Activated T-cell treated with anti-CD3 and anti-CD28 coated beads, Interleukin-2, amount 50 U/mL, for 48 hours (primary cell): ENCODE data around the gene TIGD2.

ENCODE experiments used
- DNase-seq, 2 experiments: peaks; one replicate each; pipeline ENCODE4 v3.0.0-alpha.2; 2020

TIGD2 gene

DNA sequence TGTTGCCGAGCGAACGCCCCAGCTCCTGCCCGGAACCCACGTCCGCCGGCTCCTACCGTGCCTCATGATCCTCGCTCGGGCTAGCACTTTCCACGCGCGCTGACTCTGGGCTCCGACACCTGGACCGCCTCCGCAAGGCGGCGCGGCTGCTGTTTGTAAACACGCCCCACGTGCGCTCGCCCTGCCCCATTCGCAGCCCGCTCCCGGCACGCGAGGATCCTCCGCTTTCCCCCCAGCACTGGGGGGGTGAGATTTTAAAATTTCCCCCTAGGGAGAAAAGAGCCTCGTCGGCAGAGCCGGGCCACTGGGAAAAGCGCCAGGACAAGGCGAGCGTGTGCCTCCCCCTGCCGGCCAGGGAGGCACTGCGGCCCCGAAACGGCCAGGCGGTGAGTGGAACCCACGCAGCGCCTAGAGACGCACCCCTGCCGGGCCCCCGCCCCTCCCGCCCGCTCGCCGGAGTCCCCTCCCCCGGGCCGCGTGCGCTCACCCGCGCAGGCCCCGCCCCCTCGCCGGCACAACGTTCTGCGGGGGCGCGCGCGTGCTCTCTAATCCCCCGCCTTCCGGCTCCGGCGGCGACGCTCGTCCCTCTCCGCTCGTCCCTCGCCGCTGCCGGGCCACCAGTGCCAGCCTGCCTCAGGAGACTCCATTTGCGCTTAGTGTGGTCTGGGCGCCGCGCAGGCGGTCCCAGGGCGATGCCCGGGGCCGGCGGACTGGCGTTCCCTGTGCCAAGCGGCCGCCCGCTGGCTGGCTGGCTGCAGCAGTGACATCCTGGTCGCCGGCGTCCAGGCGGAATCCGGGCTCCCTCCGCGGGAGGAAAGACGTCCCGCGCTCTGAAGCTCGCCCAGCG, at the start of gene TIGD2:
TIGD2 (plus strand) TSS at position 548 of the 847 bp plus-strand sequence. CDS start 1,442 bp downstream, outside the sequence.
- DNase-seq, result peak; percentile 85 to 89

DNA sequence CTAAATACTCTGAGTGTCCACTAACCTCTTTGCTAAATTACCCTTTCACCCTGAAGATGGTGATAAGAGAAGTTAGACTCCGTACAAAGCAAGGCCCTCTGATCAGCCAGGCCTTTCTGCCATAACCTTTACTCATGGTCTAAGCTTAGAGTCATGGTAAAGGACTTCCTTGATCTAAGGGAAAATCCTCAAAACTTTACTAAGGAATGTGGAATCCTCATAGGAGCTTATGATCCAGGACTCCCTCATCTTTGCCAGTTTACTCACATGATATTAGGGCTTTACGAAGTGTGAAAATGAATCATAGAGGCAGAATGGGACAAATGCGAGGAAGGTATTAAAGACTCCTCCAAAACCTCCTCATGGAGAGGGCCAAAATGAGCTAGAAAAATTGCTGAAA, 46.5 kb upstream of the TIGD2 start:
- no peak for DNase-seq

DNA sequence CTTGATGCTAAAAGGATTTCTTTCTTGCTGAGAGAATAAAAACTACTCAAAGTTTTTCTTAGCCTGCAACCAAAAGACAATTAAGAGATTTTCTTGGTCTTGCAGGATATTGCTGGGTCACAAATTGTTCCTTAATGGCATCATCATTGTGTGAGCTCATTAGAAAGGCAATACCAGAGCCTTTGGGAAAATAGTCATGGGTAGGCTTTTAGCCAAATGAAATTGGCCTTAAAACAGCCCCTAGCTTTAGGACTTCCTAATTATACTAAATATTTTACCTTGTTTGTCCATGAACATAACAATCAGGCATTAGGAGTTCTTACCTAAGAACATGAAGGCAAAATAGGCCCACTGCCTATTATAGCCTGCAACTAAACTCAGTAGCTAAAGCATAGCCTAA, 43.9 kb upstream of the TIGD2 start:
- no peak for DNase-seq

DNA sequence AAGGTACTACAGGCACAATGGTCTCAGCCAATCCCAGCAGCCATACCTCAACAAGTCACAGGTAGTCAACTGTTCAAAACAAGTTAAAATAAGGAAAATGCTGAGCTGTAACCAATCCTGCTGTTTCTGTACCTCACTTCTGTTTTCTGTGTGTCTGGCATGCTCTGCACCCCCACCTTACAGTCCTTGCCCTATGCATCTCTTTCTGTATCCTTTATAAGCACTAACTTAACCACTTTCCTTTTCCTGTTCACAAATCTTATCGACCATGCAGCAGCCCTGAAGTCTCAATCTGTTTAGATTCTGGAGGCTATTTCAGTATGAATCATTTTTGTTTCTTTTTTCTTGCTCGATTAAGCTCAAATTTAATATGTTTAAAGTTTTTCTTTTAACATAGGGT, 41.9 kb upstream of the TIGD2 start:
- DNase-seq, result no peak

DNA sequence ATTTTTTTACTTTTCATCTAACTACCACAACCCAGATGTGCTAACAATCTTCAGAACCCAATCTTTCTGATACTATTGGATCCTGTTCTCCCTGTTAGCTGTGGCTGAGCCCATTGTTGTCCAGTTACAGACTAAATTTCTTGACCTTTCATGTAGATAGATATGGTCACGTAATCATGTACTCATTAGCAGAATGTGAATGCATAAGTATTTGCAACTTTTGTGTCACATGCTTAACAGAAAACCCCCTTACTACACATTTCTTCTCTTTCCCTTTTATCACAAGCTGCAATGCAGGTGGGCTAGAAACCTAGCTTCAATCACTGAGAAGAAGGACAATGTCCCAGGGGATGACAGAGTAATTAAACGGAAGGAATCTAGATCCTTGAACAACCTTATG, 41.3 kb upstream of the TIGD2 start:
- no peak for DNase-seq

DNA sequence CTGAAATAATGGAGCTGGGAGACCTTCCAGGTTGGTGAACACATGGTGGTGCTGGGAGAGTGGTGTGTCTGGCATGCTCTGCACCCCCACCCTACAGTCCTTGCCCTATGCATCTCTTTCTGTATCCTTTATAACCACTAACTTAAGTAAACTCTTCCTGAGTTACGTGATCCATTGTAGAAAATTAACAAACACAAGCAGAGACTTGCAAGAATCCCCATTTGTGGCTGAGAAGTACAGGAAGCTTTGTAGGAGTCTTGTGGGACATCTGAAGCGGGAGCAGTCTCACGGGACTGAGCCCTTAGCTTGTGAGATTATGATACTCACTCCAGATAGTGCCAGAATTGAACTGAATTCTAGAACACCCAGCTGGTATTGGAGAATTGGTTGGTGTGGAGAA, 40.0 kb upstream of the TIGD2 start:
- no peak for DNase-seq

DNA sequence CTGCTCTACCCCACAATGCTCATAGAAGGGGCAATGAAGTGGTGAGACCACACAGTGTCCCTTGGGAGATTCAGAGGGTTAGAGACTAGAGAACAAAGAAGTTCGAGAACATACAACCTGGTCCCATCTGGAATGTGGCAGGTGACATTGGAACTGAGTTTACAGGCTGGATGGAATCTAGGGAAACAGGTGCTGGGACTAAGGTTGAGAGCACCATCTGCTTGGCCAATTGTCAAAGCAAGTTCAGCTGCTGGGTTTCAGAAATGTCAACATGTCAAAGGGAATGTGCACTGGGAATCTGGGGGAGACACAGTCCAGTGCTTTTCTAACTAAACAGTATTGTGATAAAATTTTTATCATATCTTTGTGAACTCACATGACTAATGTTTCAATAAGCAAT, 38.4 kb upstream of the TIGD2 start:
- no peak for DNase-seq

DNA sequence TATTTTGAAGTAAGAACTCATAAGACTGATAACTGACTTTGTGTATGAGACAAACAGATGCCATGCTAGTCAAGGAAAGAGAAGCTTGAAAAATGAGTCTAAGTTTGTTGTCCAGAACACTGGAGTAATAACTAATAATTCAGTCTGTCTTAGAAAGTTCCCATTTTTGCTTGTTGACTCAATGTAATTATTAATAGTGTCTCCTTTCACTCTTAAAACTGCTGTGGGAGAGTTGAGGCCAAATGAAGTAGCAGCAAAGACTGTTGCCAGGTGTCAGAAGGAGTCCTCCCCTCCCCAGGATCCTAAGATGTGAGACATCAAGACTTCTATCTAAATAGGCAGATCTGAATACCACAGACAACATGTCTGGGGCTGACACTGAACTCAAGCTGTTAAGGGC, 33.6 kb upstream of the TIGD2 start:
- DNase-seq, result no peak

DNA sequence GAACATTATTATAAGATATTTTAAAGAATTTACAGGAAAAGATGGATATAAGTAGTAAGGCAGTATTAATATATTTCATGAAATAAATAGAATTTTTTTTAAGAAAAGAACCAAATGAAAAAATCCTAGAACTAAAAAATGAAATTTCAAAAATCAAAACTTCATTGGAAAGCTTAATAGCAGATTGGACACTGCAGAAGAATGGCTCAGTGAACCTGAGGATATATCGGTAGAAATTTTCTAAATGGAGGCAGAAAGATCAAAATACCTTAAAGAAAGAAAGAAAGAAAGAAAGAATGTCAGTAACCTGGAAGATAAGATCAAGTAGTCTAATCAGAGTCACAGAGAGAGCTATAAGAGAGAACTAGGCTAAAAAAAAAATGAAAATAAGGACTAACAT, 33.0 kb upstream of the TIGD2 start:
- no peak for DNase-seq

DNA sequence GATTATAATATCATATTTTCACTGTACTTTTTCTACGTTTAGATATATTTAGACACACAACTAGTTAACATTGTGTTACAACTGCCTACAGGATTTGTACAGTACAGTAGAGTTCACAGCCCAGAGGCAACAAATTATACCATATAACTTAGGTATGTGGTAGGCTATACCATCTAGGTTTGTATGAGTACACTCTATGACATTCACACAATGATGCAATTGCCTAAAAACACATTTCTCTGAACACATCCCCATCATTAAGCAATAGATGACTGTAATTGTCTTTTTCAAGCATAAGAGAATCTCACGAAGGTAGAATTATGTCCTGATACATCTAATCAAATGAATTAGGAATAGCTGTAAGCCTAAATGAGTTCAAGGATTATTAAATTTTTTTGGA, 12.3 kb upstream of the TIGD2 start:
- no peak for DNase-seq

DNA sequence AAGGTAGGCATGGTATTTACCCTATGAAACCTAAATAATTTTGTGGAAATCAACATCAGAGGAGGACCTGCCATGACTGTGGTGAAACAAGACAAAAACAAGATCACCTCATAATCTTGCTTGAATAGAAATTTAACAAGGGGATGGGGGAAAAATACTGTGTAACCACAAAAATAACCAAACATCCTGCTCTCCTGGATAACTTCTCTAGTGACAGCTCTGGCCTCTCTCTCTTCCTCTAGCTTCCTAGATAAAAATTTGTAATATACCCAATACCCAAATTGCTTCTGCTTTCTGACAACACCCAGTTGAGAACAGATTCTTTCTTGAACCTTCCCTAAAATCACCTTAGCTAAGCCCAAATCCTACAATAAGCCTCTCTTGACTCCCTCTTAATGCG, 11.9 kb upstream of the TIGD2 start:
- DNase-seq, result no peak

DNA sequence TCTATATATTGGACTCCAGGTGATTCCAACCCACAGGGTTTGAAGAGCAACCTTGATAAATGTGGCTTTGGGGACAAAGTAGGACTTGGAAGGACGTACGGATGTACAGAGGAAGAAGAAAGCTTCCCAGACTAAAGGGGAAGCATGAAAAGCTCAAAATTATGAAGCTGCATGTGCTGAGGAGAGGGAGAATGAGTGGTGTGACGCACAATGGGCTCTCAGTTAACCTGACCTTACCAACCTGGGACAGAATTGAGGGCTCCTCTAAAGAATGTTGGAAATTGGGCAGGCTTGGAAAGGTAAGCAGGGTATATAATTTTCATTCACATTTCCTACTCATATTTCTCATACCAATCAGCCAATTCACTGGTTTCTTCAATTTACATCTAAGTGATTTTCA, 10.5 kb upstream of the TIGD2 start:
- DNase-seq, result no peak

DNA sequence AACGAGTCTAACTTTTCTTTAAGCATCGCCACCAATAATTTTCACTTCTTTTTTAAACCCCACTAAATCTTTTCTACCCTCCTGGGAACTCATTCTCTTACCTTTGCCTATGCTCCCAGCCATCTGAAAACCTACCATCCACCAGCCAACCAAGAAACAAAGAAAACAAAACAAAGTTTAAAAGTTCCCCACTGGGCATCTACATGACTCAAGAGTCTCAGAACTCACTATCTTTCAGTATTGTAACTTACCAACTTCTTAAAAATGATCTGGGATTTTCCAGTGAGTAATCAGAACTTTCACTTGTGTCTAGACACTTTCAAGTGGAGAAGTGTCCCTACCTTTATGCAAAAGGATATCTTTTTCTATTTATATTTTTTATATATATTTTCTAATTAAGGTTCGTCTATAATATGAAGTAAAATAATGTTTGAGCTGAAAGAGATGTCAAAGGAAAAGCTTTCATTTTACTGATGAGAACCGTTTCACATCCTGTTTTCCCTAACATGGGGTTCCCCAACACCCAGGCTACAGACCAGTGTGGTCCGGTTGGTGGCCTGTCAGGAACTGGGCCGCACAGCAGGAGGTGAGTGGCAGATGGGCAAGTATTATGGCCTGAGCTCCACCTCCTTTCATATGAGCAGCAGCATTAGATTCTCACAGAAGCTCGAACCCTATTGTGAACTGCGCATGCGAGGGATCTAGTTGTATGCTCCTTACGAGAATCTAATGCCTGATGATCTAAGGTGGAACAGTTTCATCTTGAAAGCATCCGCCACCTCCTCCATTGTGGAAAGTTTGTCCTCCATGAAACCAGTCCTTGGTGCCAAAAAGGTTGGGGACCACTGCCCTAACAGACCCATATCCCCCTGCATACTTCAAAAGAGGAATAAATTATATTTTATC, 9.8 kb upstream of the TIGD2 start:
- DNase-seq, result peak; percentile 29 to 36

DNA sequence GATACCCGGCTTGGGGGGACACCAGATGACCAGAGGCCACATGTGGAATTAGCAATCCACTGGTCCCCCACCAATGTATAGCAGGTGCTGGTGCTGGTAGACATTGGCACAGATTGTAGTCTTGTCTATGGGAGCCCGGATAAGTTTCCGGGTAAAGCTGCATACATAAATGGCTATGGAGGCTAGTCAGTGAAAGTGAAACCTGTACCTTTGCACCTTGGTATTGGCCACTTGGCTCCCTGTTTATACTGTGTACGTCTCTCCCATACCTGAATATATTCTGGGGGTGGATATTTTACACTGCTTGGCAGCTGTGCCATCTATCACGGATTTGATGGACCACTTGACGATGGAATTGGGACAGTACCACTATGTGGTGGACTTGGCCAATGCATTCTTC, 5.6 kb upstream of the TIGD2 start:
- DNase-seq, result no peak

DNA sequence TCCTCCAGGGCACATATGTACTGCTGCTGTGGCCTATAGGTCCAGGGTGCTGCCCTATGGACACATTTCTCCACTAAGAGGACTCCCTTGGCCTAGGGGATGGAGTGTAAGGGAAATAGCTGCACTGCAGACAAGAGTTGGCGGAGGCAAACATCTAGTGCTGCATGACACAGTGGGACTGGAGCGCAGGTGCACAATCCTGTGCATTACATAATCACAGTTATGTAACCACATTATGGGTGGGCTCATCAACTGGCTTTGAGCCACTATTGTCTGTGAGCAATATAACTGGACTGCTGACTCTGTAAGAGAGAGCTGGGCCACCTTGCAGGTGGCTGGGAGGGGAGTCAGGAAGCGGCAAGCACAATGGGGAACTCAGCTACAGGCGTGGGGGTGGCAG, 3.2 kb upstream of the TIGD2 start:
- DNase-seq, result no peak

DNA sequence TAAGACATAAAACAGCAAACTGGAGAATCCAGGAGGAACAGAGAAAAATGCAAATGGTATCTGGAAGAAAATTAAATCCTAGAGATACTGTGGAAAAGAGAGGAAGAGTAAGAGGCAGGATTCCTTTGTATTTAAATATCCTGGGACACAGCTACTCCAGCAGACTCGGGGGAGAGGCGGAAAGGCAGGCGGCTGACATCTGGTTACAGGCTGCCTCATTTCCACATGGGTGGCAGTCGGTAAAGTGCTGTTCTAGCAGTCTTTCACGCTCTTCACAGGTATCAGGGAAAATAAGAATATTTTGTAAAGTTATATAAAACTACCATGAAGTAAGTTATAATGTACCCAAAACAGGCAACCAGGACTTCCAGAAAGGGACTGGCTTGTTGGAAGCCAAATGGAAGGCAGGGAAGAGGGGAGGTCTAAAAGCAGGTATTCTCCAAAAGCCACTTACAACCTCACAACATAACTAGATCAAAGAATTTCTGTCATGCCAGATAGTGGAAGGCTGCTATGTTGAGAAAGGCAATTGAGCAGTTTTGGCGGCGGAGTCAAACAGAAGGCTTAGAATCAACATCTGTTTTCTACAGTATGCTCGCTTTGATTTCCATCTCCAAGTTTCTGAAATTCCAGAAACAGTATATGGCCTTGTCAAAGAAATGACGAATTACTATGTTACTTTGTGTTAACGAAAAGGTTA, 1.3 kb upstream of the TIGD2 start:
- DNase-seq, result no peak

DNA sequence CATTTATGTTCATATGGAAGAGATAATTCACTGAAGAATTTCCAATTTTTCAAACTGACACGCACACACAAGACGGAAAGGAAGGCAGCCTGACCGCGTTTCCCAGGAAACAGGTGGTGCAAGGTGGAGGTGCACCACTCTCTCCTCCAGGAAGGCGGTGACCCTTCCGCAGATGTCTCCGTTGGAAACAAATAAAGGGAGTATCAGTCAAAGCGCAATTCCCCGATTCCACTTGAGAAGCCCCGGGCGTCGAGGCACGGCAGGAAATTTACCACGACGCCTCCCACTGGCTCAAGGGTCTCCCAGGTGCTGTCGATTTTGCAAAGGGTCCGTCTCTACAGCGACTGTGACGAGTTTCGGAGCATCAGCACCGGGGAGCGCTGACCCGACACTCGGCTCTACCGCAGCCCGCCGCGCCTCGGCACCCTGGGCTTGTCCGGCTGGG, 770 bp upstream of the TIGD2 start:
- no peak for DNase-seq

DNA sequence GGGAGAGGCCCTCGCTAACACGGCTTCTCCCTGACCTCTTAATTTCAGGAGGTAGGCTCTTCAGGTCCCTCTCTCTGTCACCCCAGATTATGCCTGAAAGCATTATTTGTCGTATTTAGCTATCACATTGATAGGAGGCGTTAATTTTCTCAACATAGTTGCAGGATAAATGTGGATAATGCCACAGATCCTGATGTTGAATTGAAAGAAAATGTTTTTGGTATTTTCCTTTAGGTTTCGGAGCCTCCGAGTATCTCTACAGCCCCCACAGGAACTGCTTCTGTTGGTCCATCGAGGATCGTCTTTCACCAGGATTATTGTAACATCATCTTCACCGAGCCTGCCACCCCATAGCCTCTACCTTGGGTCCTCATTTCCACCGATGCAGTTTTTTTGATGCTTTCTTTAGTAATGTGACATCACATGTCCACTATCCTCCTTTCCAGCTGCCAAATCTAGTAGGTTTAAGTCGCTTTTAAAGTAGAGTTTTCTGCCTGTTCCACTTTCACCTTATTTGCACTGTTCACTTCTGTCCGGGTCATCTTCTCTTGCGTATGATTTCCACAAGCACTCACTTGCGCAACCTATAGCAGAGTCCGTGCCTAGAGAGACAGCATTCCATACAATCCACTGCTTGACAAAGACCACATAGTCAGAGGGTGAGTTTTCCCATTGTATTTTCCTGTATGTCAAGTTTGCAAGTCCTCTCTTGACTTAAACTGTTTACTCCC, 665 bp downstream of the TIGD2 start:
- DNase-seq, result no peak

DNA sequence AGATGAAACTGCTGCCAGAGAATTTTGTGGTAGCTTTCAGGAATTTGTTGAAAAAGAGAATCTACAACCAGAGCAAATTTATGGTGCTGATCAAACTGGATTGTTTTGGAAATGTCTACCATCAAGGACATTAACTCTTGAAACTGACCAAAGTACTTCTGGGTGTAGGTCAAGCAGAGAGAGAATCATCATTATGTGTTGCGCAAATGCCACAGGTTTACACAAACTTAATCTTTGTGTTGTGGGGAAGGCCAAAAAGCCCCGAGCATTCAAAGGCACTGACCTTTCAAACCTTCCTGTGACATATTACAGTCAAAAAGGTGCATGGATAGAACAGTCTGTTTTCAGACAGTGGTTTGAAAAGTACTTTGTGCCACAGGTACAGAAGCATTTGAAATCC, 2.1 kb downstream of the TIGD2 start:
- no peak for DNase-seq

DNA sequence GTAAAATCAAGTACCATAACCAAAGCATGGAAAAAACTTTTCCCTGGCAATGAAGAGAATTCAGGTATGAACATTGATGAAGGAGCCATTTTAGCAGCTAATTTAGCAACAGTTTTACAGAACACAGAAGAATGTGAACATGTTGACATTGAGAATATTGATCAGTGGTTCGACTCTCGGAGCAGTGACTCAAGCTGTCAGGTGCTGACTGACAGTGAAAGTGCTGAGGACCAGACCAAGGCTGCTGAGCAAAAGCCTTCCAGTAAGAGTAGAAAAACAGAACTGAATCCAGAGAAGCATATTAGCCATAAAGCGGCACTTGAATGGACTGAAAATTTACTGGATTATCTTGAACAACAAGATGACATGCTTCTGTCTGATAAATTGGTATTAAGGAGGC, 2.8 kb downstream of the TIGD2 start:
- no peak for DNase-seq

DNA sequence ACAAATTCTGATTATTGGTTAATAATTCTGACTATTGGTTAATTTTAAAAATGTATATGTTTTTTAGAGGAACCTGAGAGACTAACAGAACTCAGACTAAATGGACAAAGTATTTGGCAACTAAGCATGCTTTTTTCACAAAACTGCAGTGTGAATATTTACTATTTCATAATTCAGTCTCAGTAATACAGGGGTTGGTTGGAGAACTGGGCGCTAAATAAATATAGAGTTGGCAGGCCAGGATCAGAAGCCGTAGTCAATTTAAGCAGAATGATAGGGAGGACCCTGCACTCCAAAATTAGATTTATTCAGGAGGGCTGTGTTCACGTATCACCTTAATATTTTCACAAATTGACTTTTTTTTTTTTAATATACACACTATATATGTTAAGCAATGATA, 5.8 kb downstream of the TIGD2 start:
- DNase-seq, result no peak

DNA sequence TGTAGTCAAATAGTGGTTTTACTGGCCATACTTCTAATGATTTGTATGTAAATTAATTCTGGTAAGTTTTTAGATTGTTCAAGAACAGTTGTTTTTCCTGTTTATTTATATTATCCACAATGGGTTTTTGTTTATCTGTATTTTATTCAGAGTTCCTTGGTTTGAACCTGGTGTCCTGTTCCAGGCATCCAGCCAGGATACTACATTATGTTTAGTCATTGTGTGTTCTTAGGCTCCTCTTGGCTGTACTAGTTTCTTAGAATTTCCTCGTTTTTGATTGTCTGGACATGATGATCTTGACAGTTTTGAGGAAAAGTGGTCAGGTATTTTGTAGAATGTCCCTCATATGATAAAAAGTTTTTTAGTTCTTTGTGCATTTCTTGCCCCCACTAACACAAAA, 7.8 kb downstream of the TIGD2 start:
- no peak for DNase-seq

DNA sequence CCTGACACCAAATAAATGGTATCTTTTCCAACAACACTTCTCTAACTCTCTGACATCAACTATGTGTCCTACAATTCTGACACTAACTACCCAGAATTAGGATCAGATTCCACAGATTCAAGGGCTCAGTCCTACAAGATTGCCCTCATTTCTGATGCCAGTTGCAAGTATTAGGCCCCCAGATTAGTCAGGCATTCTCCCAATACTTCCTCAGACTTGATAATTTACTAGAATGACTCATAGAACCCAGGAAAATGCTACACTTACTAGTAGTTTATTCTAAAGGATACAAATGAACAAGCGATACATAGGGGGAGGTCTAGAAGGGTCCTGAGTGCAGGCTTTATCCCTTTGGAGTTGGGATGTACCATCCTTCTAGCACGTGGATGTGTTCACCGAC, 8.5 kb downstream of the TIGD2 start:
- DNase-seq, result no peak
